Cardiac atrium fibroblast (primary cell): ENCODE measurements around the gene PRKCQ. TPM values are rescaled to one million over a fixed set of nuclear protein-coding genes. Genes with fewer than 3 reads are reported as not detected.

Source experiments
- total RNA-seq: library from RNA; depleted of rRNA; stranded (reverse); fragments of >200 nt; gene quantifications from 2 replicates; pipeline ENCODE4 v1.2.3, GENCODE V29; 2015

Gene PRKCQ
- total RNA-seq, result 0.32 TPM in 1 of 2 replicates, not detected in the other

GRCh38 chr10:6579904-6580278 is at the start of gene PRKCQ:
TSS of gene PRKCQ (minus strand) at chr10:6580276. CDS start at chr10:6515135, 65,141 bp downstream.

